Measurements from ENCODE around the gene RHOXF1. TPM values are rescaled to one million over a fixed set of nuclear protein-coding genes. Genes with fewer than 3 reads are reported as not detected.

The RHOXF1 gene
- total and polyA plus RNA-seq, 2 of the 8 experiments (the other 6 are each of a cell fraction or from before 2014, with no cell fraction given) = not detected

DNA sequence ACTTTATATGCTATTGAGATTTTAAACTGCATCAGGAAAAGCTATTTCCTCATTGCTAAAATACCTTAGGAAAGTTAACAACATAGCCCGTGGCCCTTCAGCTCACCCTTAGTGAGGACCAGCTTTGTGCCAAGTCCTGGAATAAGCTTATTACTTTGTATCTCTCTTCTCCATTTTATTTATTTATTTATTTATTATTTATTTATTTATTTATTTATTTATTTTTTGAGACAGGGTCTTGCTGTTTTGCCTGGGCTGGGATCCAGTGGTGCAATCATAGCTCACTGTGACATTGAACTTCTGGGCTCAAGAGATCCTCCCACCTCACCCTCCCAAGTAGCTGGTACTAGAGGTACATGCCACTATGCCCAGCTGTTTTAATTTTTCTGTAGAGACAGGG, 6.3 kb downstream of the RHOXF1 start:
- no peak overlapping the region for H3K56ac ChIP-seq (replicated peaks; ENCODE audit: insufficient read length, low read depth, low read length)
- no peak overlapping the region for H4K91ac ChIP-seq (replicated peaks; ENCODE audit: insufficient read length, low read length)
- no peak overlapping the region for H3K27ac ChIP-seq (ENCODE audit: low read depth, low read length)
- no peak overlapping the region for H3K4me2 ChIP-seq (ENCODE audit: insufficient read depth in 1 of 2, low read depth in 2 of 2, low read length in 2 of 2)
- no peak overlapping the region for H3K4me3 ChIP-seq (ENCODE audit: extremely low read depth in 1 of 4, insufficient read depth in 2 of 4, low read depth in 3 of 4, low read length in 4 of 4)
- H3K79me2 ChIP-seq (ENCODE audit: control insufficient read depth in 1 of 2, insufficient read depth in 2 of 2, low read length in 2 of 2) = no peaks in the 10 kb centered on the region
- no peaks in the 10 kb centered on the region for H3K36me3 ChIP-seq (ENCODE audit: control insufficient read depth in 2 of 4, insufficient read depth in 4 of 4, low read length in 3 of 4)
- H3K14ac ChIP-seq (ENCODE audit: insufficient read length) = no peak overlapping the region
- no peak overlapping the region for H4K8ac ChIP-seq (ENCODE audit: extremely low read depth, insufficient read depth, low read length)
- no peaks in the 10 kb centered on the region for H3K79me1 ChIP-seq (ENCODE audit: low read depth, low read length)
- H3K23ac ChIP-seq (ENCODE audit: insufficient read length) = no peak overlapping the region
- H2BK12ac ChIP-seq (ENCODE audit: low read depth, low read length) = no peak overlapping the region
- no peak overlapping the region for H2AFZ ChIP-seq (ENCODE audit: low read length)
- H4K20me1 ChIP-seq (replicated peaks in 1 of 2; ENCODE audit: control insufficient read depth in 1 of 2, insufficient read depth in 2 of 2, low read length in 2 of 2) = no peaks in the 10 kb centered on the region
- ChIA-PET POLR2A (ENCODE audit: partially characterized antibody) (interaction anchor here (1.1 kb wide), 1 partner anchor 8 kb away, joined by 3 read pairs; no protein-coding TSS in a partner anchor), CTCF (ENCODE audit: partially characterized antibody) (interaction anchor here (1.1 to 1.4 kb wide), 3 partner anchors 13 to 105 kb away, joined by 3 read pairs; no protein-coding TSS in a partner anchor)
- H3K23me2 ChIP-seq (ENCODE audit: low read depth, low read length) = no peaks in the 10 kb centered on the region
- no peaks in the 10 kb centered on the region for H3K4me1 ChIP-seq (replicated peaks in 1 of 4; ENCODE audit: control insufficient read depth in 3 of 4, insufficient read depth in 4 of 4, low read length in 3 of 4)
- no peak overlapping the region for H4K5ac ChIP-seq (ENCODE audit: insufficient read length, low read depth, low read length)
- WGBS, 2 experiments (ENCODE audit: extremely low coverage in 1 of 2, insufficient coverage in 1 of 2, insufficient read length in 1 of 2, insufficient replicate concordance in 2 of 2, low coverage in 1 of 2, low lambda C conversion rate in 2 of 2, missing lambda C conversion rate in 1 of 2) = 100% methylated on average over 1 of the region's 1 CpG; no CpG with 5 or more reads in 1 of the 2 experiments
- FAIRE-seq (no peak), DNase-seq (ENCODE audit: low read depth in 1 of 2, low spot score in 2 of 2) (no peak)
- H2AK5ac ChIP-seq (ENCODE audit: low read depth, low read length) = no peak overlapping the region
- no peak overlapping the region for H3K18ac ChIP-seq (ENCODE audit: extremely low read depth, low read length)
- H2BK20ac ChIP-seq (ENCODE audit: low read length) = no peak overlapping the region
- no peak overlapping the region for H2BK120ac ChIP-seq (replicated peaks; ENCODE audit: low read depth, low read length)
- no peak overlapping the region for H3K9ac ChIP-seq (replicated peaks in 1 of 4; ENCODE audit: extremely low read depth in 1 of 4, low read depth in 3 of 4, low read length in 3 of 4)
- H3K4ac ChIP-seq (replicated peaks; ENCODE audit: insufficient read length, low read depth, low read length) = no peak overlapping the region
- no peaks in the 10 kb centered on the region for H3K27me3 ChIP-seq (replicated peaks in 1 of 4; ENCODE audit: control insufficient read depth in 3 of 4, extremely low read depth in 1 of 4, insufficient read depth in 3 of 4, low read length in 3 of 4)
- H2BK15ac ChIP-seq (ENCODE audit: low read length) = no peak overlapping the region
- H3K9me3 ChIP-seq (ENCODE audit: insufficient read depth in 2 of 2, low read depth in 1 of 2, low read length in 1 of 2) = no peaks in the 10 kb centered on the region
- H2BK5ac ChIP-seq (ENCODE audit: low read depth, low read length) = no peak overlapping the region
- no peak for TF ChIP-seq CHD2 (IDR thresholded peaks at IDR 0.05; ENCODE audit: low read length)
- TF ChIP-seq NRF1 (IDR thresholded peaks at IDR 0.05; ENCODE audit: low read depth, low read length) = no peak
- TF ChIP-seq TCF12 (IDR thresholded peaks at IDR 0.05; ENCODE audit: low read depth, low read length) = no peak
- no peak for TF ChIP-seq RNF2 (IDR thresholded peaks at IDR 0.05; ENCODE audit: borderline replicate concordance, low read depth, low read length, missing control alignments, poor library complexity, severe bottlenecking)
- TF ChIP-seq JUN (IDR thresholded peaks at IDR 0.05; ENCODE audit: low read depth, low read length) = no peak
- TF ChIP-seq BRCA1 (IDR thresholded peaks at IDR 0.05; ENCODE audit: low read depth, low read length) = no peak
- TF ChIP-seq SP1 (IDR thresholded peaks at IDR 0.05; ENCODE audit: low read depth, low read length) = no peak
- TF ChIP-seq CTBP2 (IDR thresholded peaks at IDR 0.05; ENCODE audit: borderline replicate concordance, insufficient read depth, insufficient read length, low read length) = no peak
- TF ChIP-seq, protein P1, sequence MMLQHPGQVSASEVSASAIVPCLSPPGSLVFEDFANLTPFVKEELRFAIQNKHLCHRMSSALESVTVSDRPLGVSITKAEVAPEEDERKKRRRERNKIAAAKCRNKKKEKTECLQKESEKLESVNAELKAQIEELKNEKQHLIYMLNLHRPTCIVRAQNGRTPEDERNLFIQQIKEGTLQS (IDR thresholded peaks at IDR 0.05; ENCODE audit: insufficient read depth, low read depth, low read length) = no peak
- TF ChIP-seq CBX8 (IDR thresholded peaks at IDR 0.05; ENCODE audit: borderline replicate concordance, low read depth, low read length) = no peak
- no peak for TF ChIP-seq ZNF274 (IDR thresholded peaks at IDR 0.05; ENCODE audit: borderline replicate concordance, extremely low read depth, low read length)
- TF ChIP-seq BCL11A (IDR thresholded peaks at IDR 0.05; ENCODE audit: low read depth in 2 of 2, low read length in 2 of 2) = no peak
- no peak for TF ChIP-seq NANOG (IDR thresholded peaks at IDR 0.05; ENCODE audit: insufficient read depth, low read depth, low read length, poor library complexity, severe bottlenecking)
- no peak for TF ChIP-seq SUZ12 (IDR thresholded peaks at IDR 0.05; ENCODE audit: low read length)
